Activated CD4-positive, alpha-beta T cell treated with anti-CD3 and anti-CD28 coated beads for 24 hours (primary cell): Measurements from ENCODE around the gene AFAP1.

Source experiments
- DNase-seq, 2 donors: peaks; one replicate each; pipeline ENCODE4 v3.0.0-alpha.2; 2020; ENCODE audit warnings: low read depth in 2 of 2

AFAP1 gene

DNA sequence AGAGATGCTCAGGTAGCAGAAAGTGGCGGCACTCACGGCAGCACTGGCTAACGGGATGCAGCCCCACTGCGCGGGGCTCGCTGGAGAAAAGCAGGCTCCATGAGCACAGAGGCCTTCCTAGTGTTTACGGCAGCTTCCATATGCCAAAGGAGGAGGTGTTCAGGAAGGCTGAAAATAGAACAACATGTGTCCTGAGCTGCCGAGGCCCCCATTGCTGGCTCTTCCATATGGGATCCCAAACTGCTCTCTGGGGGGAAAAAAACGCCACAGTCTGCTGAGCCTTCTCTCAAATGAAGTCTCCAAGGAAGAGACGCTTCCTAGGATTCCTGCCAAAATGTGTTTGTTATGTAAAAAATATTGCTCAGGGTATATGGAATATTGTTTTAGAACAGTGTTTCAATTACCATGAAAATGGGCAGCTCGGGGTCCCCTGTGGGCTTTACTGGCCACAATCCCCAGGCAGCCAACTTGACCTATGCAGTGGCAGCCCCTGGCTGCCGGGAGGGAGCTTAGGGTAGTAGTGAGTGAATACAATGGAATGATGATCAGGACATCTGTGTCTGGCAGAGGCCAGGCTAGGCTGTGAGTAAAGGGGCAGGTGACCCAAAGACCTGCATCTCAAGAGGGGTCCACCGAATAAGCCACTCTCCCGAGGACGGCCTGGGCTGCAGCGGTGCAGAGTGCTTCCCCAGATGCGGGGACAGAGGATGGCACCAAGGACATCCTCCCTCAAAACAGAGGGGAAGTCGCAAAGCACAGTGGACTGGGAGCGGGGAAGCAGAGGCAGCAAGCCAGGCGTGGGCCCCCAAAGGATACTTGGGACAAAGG, 170.1 kb downstream of the AFAP1 start:
- no peak for DNase-seq

GRCh38 chr4:7768736-7769135, 170.9 kb downstream of the AFAP1 start:
- no peak for DNase-seq

DNA sequence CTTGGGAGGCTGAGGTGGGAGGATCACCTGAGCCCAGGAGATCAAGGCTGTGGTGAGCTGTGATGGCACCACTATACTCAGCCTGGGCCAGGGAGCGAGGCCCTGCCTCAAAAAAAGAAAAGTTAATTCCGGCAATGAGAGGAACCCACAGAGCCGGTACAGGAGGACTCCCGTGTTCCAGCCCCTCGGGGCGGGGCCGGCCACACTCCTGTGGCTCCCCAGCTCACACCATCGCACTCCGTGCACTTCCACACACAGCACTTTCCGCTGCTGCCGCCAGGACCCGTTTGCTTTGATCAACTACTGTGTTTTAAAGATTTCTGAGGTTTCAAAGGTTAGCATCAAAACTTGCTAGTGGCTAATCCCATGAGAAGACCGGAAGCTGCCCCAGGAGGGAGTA, 171.7 kb downstream of the AFAP1 start:
- no peak for DNase-seq

DNA sequence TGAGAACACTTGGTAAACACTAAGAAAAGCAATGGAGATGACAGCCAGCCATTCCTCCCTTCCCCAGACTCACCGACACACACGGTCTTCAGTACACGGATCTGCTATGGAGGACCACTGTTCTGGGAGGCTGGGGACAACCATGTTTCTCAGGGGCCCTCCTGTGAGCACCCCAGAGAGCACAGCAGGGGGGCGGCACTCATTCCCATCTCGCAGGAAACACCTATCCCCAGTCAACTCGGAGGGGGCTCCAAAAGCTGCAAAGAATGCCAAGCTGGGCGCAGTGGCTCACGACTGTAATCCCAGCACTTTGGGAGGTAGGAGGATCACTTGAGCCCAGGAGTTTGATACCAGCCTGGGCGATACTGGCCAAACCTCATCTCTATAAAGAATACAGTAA, 172.1 kb downstream of the AFAP1 start:
- no peak for DNase-seq

- no peak for DNase-seq
These were observed 172.9 kb downstream of the AFAP1 start for GRCh38 chr4:7766661-7767345.

- no peak for DNase-seq
These were observed 173.6 kb downstream of the AFAP1 start for GRCh38 chr4:7766086-7766485.

GRCh38 chr4:7765666-7766065, 174.0 kb downstream of the AFAP1 start:
- no peak for DNase-seq

DNA sequence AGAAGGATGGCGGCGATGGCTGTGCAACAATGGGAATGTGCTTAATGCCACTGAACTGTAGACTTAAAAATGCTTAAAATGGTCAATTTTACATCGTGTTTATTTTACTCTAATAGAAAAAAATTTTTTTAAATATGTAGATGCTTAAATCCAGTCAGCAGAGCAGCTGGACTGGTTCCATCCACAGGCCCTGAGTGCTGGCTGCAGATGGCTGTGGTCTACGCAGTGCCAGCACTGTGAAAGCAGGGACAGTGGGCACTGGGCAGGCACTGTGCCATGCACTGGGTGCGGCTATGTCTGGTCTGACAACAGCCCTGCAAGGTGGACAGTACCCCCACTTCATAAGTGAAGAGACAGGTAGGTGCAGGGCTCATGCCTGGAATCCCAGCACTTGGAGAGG, 175.2 kb downstream of the AFAP1 start:
- DNase-seq = no peak

DNA sequence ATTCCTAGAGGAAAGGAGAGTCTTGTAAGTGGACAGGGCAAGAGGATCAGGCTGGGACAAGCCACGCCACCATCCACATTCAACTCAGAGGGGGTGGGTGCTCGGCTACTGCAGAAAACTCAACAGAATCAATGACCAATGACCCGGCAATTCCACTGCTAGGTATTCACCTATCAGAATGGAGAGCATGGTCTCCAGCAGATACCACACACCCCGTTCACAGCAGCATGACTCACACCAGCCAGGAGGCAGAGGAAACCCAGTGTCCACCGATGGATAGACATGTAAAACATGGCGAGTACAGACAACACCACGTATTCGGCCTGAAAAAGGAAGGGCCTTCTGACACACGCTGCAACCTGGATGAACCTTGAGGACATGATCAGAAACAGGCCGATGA, 175.9 kb downstream of the AFAP1 start:
- DNase-seq = no peak

- no peak for DNase-seq
These were observed 176.6 kb downstream of the AFAP1 start for GRCh38 chr4:7763106-7763505.

- DNase-seq = no peak
These were observed 177.2 kb downstream of the AFAP1 start for GRCh38 chr4:7762376-7763030.

DNA sequence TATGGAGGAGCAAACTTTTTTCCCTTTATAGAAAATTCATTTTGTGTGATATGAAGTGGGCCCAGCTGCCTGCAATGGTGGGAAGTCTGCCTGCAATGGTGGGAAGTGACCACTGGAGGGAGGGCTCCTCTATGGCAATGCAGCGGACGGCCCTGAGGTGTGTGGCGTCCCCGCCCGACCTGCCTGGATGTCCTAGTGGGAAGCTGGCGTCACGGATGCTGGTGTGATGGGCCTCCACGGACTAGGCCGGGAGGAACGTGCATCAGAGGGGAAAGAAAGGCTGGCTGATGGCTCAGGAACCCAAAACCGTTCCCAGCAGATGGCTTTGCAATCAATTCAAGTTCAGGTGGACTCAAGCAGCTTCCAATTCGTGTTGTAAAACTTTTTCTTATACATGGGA, 177.9 kb downstream of the AFAP1 start:
- DNase-seq = peak; percentile 39 to 42

DNA sequence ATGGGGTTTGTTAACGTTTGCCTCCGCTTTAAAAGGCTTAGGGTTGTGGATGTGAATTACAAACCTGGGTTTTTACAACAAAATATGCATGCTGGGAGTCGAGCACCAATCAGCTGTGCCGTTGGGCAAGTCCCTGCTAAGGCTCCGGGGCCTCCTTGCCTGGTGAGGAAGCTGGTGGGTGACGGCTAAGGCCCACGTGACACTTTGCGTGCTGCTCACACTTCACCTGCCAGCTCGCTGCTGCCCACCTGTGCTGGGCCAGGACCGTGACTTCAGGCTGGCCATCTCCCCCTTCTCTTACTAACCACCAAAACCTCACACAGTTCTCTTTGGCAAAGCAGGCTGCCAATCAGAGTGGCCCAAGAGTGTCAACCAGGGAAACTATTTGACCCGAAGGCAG, 178.3 kb downstream of the AFAP1 start:
- no peak for DNase-seq

DNA sequence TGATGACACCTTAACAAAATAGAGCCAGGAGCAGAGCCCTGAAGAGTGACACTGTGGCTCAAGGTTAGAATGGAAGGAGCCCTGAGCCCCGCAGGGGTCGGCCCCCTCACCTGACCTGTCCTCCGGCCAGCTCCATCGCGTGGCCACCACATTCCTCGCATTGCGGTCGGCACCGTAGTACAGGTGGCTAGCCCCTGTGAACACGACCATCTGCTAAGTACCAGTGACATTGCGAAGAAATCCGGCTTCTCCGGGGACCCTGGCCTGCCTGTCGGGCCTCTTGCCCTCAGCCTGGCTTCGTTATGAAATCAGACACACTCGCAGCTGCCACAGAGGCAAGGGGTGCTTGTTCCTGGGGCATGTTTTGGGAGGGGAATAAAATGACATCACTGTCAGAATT, 179.0 kb downstream of the AFAP1 start:
- no peak for DNase-seq

- DNase-seq = no peak
These were observed 179.4 kb downstream of the AFAP1 start for GRCh38 chr4:7760228-7760627.

DNA sequence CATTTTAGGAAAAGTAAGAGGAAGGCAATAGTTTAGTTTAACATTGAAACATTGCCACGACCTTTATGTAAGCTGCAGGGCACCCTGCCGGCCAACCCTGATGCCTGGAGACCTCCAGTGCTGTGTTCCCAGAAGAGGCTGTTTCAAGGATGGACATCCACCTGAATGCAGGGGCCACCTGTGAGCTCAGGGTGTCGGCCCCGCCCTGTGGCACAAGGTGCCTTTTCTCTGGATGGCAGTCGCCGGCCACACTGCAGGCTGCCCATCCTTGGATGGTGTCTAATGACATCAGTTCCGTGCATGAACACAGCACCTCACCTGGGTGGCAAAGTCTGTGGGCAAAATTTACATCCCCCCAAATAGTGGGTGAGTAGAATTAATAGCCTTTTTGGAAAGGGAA, 180.0 kb downstream of the AFAP1 start:
- DNase-seq = no peak

- DNase-seq = peak; percentile 37 to 41
These were observed 180.4 kb downstream of the AFAP1 start for GRCh38 chr4:7759216-7759615.

DNA sequence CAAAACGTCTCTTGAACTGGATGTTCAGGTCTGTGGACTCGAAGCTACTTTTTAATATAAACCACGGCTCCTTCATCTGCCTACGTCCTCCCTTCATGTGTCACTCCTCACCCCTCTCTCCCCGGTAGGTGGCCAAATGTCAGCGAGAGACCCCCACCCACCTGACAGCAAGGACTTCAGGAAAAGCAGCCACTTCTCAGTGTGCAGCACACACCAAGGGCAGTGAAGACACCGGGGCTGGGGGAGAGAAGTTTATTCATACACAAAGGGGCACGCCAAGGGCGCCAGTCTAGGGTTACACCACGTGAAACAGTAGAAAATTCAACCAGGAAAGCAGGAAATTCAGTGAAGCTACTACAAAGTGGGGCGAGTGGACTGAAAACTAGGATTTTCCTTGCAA, 181.2 kb downstream of the AFAP1 start:
- DNase-seq = no peak

- DNase-seq = no peak
These were observed 181.9 kb downstream of the AFAP1 start for GRCh38 chr4:7757501-7758471.

- no peak for DNase-seq
These were observed 182.9 kb downstream of the AFAP1 start for GRCh38 chr4:7756561-7757355.

GRCh38 chr4:7756071-7756470, 183.6 kb downstream of the AFAP1 start:
- DNase-seq = no peak
